D721Med (cell line): ENCODE measurements around the gene VAC14.

Experiments
- DNase-seq: peaks from one replicate; pipeline ENCODE4 v3.0.0; 2011; ENCODE audit warnings: low spot score; ENCODE audit not compliant: insufficient read length
- FAIRE-seq: peaks from 2 replicates; lab custom pipeline; 2011; peaks lifted over from hg19 to GRCh38; lab: Jason Lieb, UNC
- CTCF ChIP-seq: IDR thresholded peaks from 2 replicates; pipeline ENCODE4 v1.5.1; 2012; ENCODE audit warnings: mild to moderate bottlenecking, control low read depth; ENCODE audit not compliant: insufficient read depth; ENCODE audit errors: missing control alignments

Gene VAC14

GRCh38 chr16:70769761-70770160 is 31.2 kb downstream of the VAC14 start:
- no peak for DNase-seq
- FAIRE-seq: no peak
- no peak for TF ChIP-seq CTCF

- no peak for DNase-seq
- no peak for TF ChIP-seq CTCF
- no peak for FAIRE-seq
These were observed 31.8 kb downstream of the VAC14 start for GRCh38 chr16:70769131-70769530.

- FAIRE-seq: no peak
- no peak for DNase-seq
- no peak for TF ChIP-seq CTCF
These were observed 32.8 kb downstream of the VAC14 start for GRCh38 chr16:70768203-70768580.

GRCh38 chr16:70767377-70768202 is 33.4 kb downstream of the VAC14 start:
- no peak for DNase-seq
- FAIRE-seq: no peak
- no peak for TF ChIP-seq CTCF

GRCh38 chr16:70766658-70767057 is 34.3 kb downstream of the VAC14 start:
- no peak for DNase-seq
- TF ChIP-seq CTCF: no peak
- no peak for FAIRE-seq

GRCh38 chr16:70766176-70766575 is 34.8 kb downstream of the VAC14 start:
- DNase-seq (no peak), FAIRE-seq (no peak)
- TF ChIP-seq CTCF: no peak

GRCh38 chr16:70765491-70765890 is 35.5 kb downstream of the VAC14 start:
- TF ChIP-seq CTCF: no peak
- DNase-seq (no peak), FAIRE-seq (no peak)
